HG02798 (cell line): ENCODE measurements around the gene NCOA3.
"Not testable (repeated sequence)": the region's sequence is repeated elsewhere in the genome, so short reads cannot be mapped to it uniquely, and the experiment has no call there.

Source experiments
- ATAC-seq: cut with Tn5 transposase; IDR thresholded peaks from one replicate; pipeline ENCODE4 v1.9.1; 2021; ENCODE audit warnings: mild to moderate bottlenecking; ENCODE audit not compliant: unreplicated experiment, poor library complexity

Gene NCOA3

DNA sequence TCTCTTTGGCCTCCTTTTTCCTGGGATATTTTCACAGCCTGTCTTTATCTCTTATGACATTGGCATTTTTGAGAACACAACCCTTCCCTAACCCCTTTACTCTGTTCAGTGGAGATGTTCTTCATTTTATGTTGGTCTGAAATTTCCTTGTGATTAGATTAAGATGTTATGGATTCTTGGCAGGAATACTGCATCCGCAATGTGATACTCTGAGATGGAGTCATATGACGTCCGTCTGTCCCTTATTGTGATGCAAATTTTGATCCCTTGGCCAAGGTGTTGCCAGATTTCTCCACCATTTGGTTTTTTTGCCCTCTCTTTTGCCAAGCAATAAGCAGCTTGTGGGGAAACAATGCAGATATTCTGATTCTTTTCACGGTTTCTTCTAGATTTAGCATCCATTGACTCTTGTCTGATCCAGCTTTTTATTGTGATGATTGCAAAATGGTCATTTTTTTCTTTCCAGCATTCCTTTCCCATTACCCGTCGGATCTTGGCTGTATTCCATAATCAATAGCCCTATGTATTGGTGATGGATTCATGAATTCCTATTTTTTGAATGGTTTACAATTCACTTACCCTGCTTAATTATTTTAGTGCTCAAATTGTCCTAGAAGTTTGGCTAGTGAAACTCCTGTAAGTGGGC, 85.1 kb downstream of the NCOA3 start:
- no peak for ATAC-seq

DNA sequence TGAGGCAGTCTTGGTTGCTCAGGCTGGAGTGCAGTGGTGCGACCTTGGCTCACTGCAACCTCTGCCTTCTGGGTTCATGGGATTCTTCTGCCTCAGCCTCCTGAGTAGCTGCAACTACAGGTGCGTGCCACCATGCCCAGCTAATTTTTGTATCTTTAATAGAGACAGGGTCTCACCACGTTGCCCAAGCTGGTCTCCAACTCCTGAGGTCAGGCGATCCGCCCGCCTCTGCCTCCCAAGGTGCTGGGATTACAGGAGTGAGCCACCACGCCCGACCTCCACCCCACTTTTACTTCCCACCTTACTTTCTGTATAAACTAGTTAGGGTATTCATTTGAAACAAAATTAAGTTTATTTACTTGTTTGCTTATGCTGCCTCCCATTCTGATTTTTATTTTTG, 86.5 kb downstream of the NCOA3 start:
- no peak for ATAC-seq

DNA sequence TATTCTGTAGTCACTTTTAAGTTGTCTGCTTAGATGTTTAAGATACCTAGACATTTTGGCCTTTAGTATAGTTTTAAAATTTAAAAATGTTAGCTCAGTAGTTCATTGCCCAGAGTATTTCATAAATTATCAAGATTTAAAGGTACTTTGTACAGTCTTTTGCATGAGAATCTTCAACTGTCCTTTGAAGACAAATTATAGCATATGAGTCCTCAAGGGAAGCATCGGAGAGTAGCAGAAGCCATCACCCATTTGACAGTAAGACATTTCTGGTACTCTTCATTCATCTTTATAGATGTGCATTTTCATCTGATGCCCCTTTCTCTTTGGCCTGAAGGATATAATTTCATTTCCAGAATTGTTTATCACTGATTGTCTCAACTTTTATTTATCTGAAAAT, 89.5 kb downstream of the NCOA3 start:
- no peak for ATAC-seq

DNA sequence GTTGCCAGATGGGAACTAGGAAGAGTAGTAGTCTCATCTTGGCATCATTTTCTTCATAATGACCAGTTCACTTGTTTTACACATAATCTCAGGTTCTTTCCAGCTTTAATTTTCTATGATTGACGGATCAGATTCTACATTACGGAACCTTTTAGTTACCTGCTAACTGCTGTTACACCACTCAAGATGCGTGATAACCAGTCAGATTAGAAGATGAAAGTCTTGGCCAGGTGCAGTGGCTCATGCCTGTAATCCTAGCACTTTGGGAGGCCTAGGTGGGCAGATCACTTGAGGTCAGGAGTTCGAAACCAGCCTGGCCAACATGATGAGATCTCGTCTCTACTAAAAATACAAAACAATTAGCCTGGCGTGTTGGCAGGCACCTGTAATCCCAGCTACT, 92.5 kb downstream of the NCOA3 start:
- no peak for ATAC-seq

DNA sequence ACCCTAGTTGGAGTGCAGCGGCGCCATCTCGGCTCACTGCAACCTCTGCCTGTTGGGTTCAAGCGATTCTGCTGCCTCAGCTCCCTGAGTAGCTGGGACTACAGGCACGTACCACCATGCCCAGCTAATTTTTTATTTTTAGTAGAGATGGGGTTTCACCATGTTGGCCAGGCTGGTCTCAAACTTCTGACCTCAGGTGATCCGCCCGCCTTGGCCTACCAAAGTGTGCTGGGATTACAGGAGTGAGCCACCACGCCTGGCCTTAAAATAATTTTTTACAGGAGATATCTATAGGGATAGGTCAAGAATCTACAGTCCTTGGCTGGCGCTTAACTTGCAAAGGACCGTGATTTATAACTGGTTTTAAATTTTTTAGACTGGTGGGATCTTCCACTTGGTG, 93.5 kb downstream of the NCOA3 start:
- not testable (repeated sequence) for ATAC-seq

DNA sequence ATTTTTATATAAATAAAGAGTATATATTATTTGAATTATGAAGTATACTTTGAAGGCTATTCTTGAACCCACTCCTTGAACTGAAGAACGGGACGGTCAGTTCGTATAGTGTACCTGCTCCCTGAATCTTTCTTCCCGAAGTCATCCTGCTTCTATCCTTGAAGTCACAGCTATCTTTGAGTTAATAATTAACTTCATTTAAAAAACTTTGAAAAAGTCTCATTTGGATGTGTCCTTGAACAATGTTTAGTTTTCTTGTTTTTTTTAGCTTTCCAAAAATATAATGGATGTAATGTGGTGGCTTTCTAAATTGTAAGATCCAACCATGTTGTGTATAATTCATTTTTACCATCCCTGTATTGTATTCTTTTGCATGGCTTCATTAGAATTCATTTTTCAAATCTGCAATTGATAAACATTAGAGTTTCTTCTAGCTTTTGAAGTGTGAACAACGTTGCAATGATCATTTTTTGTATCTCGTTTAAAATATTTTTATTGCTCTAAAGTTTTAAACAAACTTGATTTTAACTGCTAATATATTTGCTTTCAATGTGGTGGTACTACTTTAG, 94.4 kb downstream of the NCOA3 start:
- ATAC-seq = no peak

DNA sequence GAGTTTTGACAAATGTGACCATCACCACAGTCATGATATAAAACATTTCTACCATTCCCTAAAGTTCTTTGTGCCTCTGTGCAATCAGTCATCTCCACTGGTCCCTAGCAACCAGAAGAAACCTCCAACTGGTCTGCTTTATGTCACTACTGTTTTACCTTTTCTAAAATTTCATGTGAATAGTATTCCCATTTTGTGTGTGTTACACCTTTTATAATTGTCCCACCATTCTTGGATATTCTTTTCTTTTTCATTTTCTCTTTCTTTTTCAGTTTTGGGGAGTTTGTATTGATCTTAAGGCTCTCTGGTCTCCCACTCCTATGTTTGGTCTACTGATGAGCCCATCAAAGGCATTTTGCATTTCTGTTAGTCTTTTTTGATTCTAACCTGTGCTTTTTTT, 95.4 kb downstream of the NCOA3 start:
- ATAC-seq = no peak

DNA sequence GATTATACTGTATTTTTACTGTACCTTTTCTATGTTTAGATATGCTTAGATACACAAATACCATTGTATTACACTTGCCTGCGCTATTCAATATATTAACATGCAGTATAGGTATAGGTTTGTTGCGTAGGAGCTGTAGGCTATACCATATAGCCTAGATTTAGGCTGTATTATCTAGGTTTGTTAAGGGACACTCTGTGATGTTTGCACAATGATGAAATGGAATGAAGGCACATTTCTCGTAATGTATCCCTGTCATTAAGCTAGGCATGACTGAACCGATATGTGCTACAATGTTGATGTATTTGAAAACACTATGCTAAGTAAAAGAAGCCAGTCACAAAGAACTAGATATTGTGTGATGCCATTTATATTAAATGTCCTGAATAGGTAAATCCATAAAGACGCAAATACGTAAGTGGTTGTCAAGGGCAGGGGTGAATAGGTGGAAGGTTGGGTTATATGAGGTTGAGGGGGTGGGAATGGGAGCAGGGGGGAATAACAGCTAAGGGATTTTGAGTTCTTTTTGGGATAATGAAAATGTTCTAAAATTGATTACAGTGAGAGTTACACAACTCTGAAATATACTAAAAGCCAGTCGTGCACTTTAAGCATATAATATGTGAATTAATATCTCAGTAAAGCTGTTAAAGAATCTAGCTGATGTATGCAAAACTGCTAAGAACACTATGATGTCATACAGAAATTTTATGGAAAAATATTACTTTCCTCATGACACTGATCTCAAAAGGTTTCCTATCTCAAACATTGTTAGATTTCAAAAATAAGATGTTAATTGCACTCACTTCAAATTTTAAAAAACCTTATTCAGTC, 97.4 kb downstream of the NCOA3 start:
- ATAC-seq = no peak

DNA sequence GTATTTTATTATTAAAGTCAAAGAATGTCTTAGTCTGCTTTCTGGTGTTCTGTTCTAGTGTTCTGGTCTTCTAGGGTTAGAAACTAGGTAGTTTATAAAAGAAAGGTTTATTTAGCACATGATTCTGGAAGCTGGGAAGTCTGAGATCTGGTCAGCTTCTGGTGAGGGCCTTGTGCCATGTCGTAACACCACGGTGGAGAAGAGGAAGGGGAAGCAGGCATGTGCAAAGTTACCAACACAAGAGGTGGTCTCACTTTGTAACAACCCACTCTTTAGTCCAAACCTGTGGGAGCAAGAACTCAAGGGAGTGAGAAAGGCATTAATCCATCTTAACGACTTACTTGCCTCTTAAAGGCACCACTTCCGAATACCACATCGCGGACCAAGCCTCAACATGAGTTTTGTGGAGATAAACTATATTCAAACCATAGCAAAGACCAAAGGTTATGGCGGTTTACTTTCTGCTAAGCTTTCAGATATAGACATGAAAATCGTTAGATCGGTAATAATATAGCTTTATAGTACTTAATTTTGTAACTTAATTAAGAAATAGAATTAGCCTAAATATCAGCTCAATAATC, 99.4 kb downstream of the NCOA3 start:
- no peak for ATAC-seq

DNA sequence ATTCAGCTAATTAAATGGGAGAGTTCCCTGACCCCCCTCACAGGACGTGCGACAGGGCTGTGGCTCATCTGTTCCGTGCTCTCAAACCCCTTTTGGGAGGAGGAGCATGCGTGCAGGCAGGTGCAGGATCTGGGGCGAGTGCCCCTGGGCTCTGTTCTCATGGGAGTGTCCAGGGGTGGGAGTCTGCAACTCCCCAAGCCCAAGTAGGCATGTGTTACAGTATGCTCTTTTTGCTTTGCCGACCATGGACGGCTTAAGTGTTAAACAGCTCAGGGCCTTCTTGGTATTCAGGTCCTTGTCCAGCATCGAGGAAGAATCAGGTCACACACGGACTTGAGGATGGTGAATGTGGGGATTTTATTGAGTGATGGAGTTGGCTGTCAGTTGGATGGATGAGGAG, 101.6 kb downstream of the NCOA3 start:
- no peak for ATAC-seq

DNA sequence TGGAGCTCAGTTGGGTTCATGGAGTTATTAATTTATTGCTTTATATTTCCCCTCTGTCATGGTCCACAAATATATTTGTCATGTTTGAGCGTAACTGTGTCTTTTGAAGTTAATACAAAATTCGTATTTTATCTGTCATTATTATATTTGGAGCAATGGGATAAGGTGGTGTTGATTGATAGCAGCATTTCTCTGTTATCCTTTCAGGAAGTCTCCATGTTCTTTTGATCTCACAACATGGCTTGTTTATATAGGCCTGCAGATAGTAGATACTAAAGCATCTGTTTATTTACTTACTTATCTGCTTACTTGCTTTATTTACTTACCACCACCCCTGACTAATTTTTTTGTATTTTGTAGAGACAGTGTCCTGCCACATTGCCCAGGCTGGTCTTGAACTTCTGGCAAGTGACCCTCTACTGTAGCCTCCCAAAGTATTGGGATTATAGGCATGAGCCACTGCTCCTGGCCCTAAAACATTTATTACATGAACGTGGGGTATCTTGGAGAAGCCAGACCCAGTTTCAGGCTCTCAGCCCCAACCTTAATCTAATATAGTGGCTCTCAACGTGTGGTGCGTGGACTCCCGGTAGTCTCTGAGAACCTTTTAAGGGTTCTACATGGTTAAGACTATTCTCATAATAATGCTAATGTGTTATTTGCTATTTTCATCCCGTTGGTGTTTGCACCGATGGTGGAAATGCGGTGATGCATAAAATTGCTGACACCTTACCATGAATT, 104.2 kb downstream of the NCOA3 start:
- no peak for ATAC-seq

DNA sequence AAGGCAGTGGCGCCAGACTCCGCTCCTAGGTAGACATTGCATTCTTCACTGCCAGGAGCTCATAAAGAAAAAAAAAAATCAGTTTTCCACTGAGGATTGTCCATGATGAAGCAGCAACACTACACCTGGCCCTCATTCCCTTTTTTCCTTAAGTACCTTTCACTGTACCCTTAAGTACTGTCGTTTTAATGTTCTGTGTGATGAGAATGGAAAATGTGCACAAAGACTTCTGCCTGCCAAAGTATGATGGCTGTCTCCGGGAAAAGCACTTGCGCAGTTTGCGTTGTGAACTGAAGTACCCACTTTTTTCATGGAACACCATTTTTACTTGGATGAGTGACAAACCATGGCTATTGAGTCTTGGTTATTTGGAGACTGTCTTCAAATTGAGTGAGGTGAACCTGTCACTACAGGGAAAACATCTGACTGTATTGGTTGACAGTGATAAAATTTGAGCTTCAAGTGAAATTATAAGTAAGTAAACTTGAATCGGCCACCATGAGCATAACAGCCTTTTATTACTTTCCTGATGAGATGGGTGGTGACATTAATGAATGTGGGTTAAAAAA, 104.8 kb downstream of the NCOA3 start:
- no peak for ATAC-seq

DNA sequence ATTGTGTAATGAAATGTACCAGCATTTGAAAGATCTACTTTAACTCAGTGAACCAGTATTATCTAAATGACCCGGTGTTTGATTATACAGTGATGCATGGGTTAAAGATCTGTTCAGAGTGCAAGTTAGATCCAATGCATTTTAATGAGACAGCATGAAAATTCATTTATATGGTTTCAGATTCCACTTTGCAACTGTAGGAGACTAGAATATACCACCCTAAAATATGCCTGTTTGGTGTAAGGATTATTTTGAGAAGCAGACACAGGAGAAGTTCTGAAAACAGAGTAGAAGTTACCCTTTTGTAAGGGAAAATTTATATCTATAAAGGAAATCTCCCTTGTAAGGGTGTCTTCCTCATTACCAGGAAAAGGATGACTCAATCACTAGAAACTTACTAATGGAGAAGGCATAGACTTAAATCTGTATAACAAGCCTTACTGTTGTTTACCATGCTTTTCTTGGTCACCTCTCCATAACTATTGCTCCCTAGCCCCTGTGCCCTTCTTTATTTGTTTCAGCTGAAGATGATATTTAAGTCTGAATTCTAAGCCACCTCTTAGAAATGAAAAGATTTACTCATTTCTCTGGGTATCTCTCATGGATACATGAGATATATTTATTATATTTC, 105.4 kb downstream of the NCOA3 start:
- ATAC-seq = no peak

DNA sequence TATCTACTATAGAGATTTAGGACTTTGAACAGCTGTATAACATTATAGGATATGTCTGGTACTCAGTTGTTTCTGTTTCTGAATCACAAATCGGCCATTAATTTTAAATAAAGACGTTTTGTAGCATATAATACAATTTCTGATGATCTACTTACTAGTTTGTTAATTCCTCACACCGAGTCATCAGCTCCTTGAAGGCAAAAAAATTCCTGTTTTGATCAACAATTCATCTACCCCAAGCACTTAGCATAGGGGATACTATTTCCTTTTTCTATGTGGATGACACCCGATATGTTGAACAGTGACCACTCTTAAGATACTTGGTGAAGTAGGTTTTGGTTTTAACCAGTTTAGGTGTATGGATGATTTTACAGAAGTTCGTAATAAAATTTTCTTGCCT, 107.3 kb downstream of the NCOA3 start:
- no peak for ATAC-seq

DNA sequence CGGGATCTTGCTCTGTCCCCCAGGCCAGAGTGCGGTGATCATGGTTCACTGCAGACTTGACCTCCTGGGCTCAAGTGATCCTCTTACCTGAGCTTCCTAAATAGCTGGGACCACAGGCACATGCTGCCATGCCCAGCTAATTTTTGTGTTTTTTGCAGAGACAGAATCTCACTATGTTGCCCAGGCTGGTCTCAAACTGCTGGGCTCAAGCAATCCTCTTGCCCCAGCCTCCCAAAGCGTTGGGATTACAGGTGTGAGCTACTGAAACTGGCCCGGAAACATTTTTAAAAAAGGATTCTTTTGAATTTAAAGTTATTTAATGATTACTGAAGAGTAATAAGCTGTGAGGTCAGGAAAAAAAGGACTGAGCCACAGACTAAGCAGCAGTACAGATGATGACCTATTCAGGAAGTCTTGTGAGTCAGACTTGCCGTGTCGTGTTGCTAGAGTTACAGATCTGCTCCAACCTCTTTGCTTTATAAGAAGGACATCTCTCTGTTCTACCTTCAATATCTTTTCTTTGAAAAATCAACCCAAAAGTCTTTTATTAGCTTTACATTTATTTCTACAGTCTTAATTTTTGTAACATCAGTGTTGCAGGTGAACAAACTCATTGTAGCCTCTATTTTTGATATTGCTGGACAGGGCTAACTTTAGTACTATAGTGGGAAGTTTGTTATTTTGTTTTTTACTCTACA, 108.7 kb downstream of the NCOA3 start:
- ATAC-seq = no peak

DNA sequence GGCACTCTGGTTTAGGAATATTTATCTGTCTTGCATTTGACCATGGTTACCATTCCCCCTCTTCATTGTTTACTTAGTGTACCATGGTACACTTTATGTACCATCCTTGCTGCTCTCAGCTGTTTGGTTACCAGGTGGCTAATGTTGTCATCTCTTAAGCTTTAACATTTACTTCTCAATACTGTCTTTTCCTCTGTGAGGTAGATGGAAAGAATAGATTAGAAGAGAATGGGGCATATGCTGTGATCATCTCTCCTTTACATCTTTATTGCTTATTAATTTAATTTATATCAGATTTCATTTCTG, 109.2 kb downstream of the NCOA3 start:
- no peak for ATAC-seq

DNA sequence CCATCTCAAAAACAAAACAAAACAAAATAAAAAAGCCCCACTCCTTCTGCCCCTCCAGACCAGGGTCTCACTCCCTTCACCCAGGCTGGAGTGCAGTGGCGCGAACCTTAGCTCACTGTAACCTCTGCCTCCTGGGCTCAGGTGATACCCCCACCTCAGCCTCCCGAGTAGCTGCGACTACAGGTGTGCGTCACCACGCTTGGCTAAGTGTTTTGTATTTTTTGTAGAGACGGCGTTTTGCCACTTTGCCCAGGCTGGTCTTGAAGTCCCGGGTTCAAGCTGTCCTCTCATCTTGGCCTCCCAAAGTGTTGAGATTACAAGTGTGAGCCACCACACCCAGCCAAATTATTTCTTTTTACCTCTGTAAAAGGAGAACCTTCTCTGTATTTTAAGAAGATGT, 110.1 kb downstream of the NCOA3 start:
- no peak for ATAC-seq

DNA sequence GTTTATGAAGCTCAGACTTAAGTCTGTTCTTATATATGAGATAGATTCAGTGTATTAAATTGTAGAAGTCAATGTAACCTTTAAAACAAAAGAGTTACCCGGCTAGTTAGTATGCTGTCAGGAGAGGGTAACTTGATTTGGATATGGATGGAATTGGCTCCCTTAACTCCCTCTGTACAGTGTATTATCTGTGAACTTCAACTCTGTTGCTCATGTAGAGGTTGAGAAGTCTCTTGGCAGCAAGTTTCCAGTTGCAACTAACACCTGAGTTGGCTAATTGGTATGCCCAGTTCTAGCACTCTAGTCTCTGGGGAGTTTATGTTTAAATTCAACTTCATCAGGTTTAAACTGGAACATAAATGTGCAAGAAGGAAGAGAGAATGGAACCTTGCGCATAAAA, 111.0 kb downstream of the NCOA3 start:
- ATAC-seq = no peak

DNA sequence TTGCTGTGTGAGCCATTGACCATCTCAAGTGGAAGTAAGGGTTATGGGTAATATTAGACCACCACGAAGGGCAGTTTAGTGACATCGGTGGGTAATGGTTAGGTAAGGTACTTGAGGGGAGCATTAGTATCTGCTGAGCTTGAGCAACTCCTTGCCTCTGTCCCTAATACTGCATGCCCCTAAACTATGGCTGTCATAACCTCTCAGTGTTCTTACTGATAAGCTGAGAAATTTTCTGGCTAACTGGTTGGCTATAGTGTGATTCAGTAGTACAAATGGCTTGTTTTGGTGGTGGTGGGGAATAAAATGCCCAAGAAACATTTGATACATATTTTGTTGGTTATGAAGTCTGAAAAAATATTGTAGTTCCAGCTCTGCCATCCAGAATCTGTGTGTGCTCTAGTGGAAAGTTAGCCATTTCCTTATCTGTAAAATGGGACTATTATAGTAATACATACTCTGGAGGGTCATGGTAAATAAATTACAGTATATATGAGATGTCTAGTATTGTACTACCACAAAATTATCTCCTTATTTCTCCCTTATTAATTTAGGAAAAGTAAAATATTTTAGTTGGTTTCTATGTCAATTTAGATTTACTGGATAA, 113.1 kb downstream of the NCOA3 start:
- ATAC-seq = no peak
